Testis (tissue), 2 donors: ENCODE results near the gene ENAH.

Source experiments
- POLR2A ChIP-seq: fragments of 450-650 bp; IDR thresholded peaks from one replicate; pipeline ENCODE4 v1.6.1; 2017; ENCODE audit warnings: antibody characterized with exemption, mild to moderate bottlenecking, moderate library complexity
- TF ChIP-seq, protein P1 (sequence below), 3 experiments: fragments of 450-650 bp in 2 of 3; fragments of 200-600 bp in 1 of 3; sonication (generic) in 1 of 3; IDR thresholded peaks; one replicate each; pipeline ENCODE4 v1.5.1; 2016 to 2019; ENCODE audit warnings: antibody characterized with exemption in 3 of 3, mild to moderate bottlenecking in 2 of 3, moderate library complexity in 1 of 3

DNA sequence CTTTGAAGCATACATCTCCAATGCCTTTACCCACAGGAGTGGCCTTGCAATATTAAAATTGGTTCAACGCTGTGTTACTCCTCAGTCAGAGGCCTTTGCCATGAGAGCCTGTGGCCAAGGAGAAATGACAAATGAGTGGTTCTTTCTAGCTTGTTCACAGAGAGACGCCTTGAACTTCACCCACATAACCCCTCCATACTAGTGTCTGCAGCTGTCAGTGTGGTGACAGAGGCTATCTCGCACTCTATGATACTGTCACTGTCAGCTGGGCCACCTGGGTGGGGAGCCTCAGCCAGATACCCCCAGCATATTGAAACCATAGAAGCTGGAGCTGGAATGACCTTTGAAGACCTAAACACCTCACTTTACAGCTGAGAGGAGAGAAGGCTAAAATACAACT is 167.7 kb downstream of the ENAH start:
- TF ChIP-seq, protein P1, sequence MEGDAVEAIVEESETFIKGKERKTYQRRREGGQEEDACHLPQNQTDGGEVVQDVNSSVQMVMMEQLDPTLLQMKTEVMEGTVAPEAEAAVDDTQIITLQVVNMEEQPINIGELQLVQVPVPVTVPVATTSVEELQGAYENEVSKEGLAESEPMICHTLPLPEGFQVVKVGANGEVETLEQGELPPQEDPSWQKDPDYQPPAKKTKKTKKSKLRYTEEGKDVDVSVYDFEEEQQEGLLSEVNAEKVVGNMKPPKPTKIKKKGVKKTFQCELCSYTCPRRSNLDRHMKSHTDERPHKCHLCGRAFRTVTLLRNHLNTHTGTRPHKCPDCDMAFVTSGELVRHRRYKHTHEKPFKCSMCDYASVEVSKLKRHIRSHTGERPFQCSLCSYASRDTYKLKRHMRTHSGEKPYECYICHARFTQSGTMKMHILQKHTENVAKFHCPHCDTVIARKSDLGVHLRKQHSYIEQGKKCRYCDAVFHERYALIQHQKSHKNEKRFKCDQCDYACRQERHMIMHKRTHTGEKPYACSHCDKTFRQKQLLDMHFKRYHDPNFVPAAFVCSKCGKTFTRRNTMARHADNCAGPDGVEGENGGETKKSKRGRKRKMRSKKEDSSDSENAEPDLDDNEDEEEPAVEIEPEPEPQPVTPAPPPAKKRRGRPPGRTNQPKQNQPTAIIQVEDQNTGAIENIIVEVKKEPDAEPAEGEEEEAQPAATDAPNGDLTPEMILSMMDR (IDR thresholded peaks at IDR 0.05): no peak
- TF ChIP-seq POLR2A: no peak
